ENCODE results near the gene OSTN.
A peak's percentile ranks its signal among the peaks of the same experiment; 100 is the strongest.

Gene OSTN

DNA sequence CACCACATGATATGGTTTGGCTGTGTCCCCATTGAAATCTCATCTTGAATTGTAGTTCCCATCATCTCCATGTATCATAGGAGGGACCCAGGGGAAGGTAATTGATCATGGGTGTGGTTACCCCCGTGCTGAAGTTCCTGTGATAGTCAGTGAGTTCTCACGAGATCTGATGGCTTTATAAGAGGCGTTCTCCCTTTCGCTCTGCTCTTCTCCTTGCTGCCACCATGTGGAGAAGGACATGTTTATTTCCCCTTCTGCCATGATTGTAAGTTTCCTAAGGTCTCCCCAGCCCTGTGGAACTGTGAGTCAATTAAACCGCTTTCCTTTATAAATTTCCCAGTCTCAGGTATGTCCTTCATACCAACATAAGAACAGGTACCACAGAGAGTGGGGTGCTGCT, 21.9 kb downstream of the OSTN start:
- H3K9ac ChIP-seq: no peak overlapping the region
- H4K20me1 ChIP-seq: no peaks in the 10 kb centered on the region
- H3K36me3 ChIP-seq: no peaks in the 10 kb centered on the region
- H3K4me2 ChIP-seq: no peak overlapping the region
- H3K27me3 ChIP-seq: no peaks in the 10 kb centered on the region
- TF ChIP-seq Cebpa-rat (IDR thresholded peaks at IDR 0.05): no peak
- no peak overlapping the region for H3K27ac ChIP-seq
- H3K4me3 ChIP-seq: no peak overlapping the region
- H3K4me1 ChIP-seq: no peaks in the 10 kb centered on the region
- H3K9me3 ChIP-seq (replicated peaks in 1 of 11): peaks cover 2 to 9% (median 4%) of the 10 kb centered on the region in 11 experiments; a peak in 19 of 22 replicates

DNA sequence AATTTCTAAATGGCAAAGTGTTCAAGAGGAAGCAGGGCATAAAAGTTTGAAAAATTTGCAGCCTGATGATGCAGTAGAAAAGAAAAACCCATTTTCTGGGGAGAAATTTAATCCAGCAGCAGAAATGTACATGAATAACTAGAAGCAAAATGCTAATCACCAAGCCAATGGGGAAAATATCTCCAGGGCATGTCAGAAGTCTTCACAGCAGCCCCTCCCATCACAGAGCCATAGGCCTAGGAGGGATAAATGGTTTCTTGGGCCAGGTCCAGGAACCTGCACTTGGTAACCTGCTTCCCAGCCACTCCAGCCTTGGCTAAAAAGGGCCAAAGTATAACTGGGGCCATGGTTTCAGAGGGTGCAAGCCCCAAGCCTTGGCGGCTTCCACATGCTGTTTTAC, 22.6 kb downstream of the OSTN start:
- H3K4me1 ChIP-seq: no peaks in the 10 kb centered on the region
- no peak overlapping the region for H3K4me2 ChIP-seq
- H4K20me1 ChIP-seq: no peaks in the 10 kb centered on the region
- no peaks in the 10 kb centered on the region for H3K36me3 ChIP-seq
- no peak overlapping the region for H3K9ac ChIP-seq
- H3K27me3 ChIP-seq: no peaks in the 10 kb centered on the region
- 0 out of 22 replicates have a peak, but pooled peaks cover 0 to 5% (median 0%) of the 10 kb centered on the region in 11 experiments for H3K9me3 ChIP-seq (replicated peaks in 1 of 11)
- H3K4me3 ChIP-seq: no peak overlapping the region
- no peak overlapping the region for H3K27ac ChIP-seq
- no peak for TF ChIP-seq Cebpa-rat (IDR thresholded peaks at IDR 0.05)

- Histone ChIP-seq H3K4me3 (no peak overlapping the region), H3K27me3 (no peaks in the 10 kb centered on the region), H3K27ac (no peak overlapping the region), H3K9me3 (replicated peaks in 1 of 11) (no peaks in the 10 kb centered on the region), H4K20me1 (no peaks in the 10 kb centered on the region), H3K4me2 (no peak overlapping the region), H3K9ac (no peak overlapping the region), H3K4me1 (no peaks in the 10 kb centered on the region), H3K36me3 (no peaks in the 10 kb centered on the region)
- TF ChIP-seq Cebpa-rat (IDR thresholded peaks at IDR 0.05): no peak
Observed at GRCh38 chr3:191227541-191227940, 28.5 kb downstream of the OSTN start.

DNA sequence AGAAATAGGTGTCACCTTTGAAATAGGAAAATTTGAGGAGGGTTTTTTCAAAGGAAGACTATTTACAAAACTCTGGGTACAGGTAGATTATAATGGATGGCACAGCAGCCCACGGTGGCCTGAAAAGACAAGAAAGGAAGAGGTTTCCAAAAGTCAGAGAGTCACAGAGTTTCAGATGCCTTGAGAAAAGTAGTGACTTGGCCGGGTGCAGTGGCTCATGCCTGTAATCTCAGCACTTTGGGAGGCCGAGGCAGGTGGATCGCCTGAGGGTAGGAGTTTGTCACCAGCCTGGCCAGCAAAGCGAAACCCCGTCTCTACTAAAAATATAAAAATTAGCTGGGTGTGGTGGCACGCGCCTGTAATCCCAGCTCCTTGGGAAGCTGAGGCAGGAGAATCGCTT, 35.2 kb downstream of the OSTN start:
- Histone ChIP-seq H3K36me3 (no peaks in the 10 kb centered on the region), H3K27me3 (no peaks in the 10 kb centered on the region), H3K27ac (no peak overlapping the region), H3K4me2 (no peak overlapping the region), H3K9me3 (replicated peaks in 1 of 11) (no peaks in the 10 kb centered on the region), H3K9ac (no peak overlapping the region), H3K4me3 (no peak overlapping the region), H4K20me1 (no peaks in the 10 kb centered on the region), H3K4me1 (peaks cover 0 to 10% (median 8%) of the 10 kb centered on the region in 10 experiments; a peak in 11 of 20 replicates)
- TF ChIP-seq Cebpa-rat (IDR thresholded peaks at IDR 0.05): no peak

GRCh38 chr3:191235331-191236314, 36.6 kb downstream of the OSTN start:
- H4K20me1 ChIP-seq: no peaks in the 10 kb centered on the region
- TF ChIP-seq Cebpa-rat (IDR thresholded peaks at IDR 0.05): no peak
- peaks cover 4 to 20% (median 10%) of the 10 kb centered on the region in 10 experiments; a peak in 16 of 20 replicates for H3K4me1 ChIP-seq
- peak overlapping the region in 8 of 11 experiments; percentile 1 to 26 (median 18); a peak in 7 of 22 replicates for H3K4me2 ChIP-seq
- no peaks in the 10 kb centered on the region for H3K27me3 ChIP-seq
- no peak overlapping the region for H3K9ac ChIP-seq
- H3K27ac ChIP-seq: no peak overlapping the region
- H3K36me3 ChIP-seq: no peaks in the 10 kb centered on the region
- H3K4me3 ChIP-seq: no peak overlapping the region
- H3K9me3 ChIP-seq (replicated peaks in 1 of 11): no peaks in the 10 kb centered on the region

DNA sequence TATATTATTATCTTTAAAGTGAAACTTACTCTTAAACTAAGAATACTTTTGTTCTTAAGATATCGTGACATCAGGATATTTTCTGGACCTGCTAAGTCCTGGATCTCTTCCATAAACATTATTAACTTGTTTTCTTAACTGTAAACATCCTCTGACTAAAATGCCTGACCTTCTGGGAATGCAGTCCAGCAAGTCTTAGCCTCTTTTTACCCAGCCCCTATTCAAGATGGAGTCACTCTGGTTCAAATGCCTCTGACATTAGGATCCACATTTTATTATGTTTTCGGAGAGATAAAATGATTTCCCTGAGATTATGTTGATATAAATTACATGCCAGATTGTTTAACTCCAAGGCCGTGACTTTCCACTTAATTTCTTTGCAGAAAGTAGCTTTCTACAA, 37.6 kb downstream of the OSTN start:
- H3K27ac ChIP-seq: no peak overlapping the region
- no peaks in the 10 kb centered on the region for H3K9me3 ChIP-seq (replicated peaks in 1 of 11)
- no peak overlapping the region for H3K4me2 ChIP-seq

GRCh38 chr3:191237047-191237882, 38.2 kb downstream of the OSTN start:
- Histone ChIP-seq H3K4me2 (no peak overlapping the region), H3K4me1 (peaks cover 4 to 20% (median 10%) of the 10 kb centered on the region in 10 experiments; a peak in 16 of 20 replicates)

More for the DNA sequence above, 37.6 kb downstream of the OSTN start:
- H4K20me1 ChIP-seq: no peaks in the 10 kb centered on the region
- no peaks in the 10 kb centered on the region for H3K36me3 ChIP-seq
- H3K9ac ChIP-seq: no peak overlapping the region
- H3K27me3 ChIP-seq: no peaks in the 10 kb centered on the region
- no peak for TF ChIP-seq Cebpa-rat (IDR thresholded peaks at IDR 0.05)
- H3K4me3 ChIP-seq: no peak overlapping the region
- peaks cover 4 to 20% (median 10%) of the 10 kb centered on the region in 10 experiments; a peak in 16 of 20 replicates for H3K4me1 ChIP-seq

GRCh38 chr3:191238321-191238817, 39.3 kb downstream of the OSTN start:
- Histone ChIP-seq H3K27ac (no peak overlapping the region), H4K20me1 (no peaks in the 10 kb centered on the region), H3K4me3 (no peak overlapping the region), H3K27me3 (no peaks in the 10 kb centered on the region), H3K4me2 (no peak overlapping the region), H3K9ac (no peak overlapping the region), H3K4me1 (peaks cover 4 to 20% (median 10%) of the 10 kb centered on the region in 10 experiments; a peak in 16 of 20 replicates), H3K9me3 (replicated peaks in 1 of 11) (no peaks in the 10 kb centered on the region), H3K36me3 (no peaks in the 10 kb centered on the region)
- no peak for TF ChIP-seq Cebpa-rat (IDR thresholded peaks at IDR 0.05)

More at GRCh38 chr3:191237047-191237882, 38.2 kb downstream of the OSTN start:
- no peaks in the 10 kb centered on the region for H3K36me3 ChIP-seq
- H3K27ac ChIP-seq: no peak overlapping the region
- no peak for TF ChIP-seq Cebpa-rat (IDR thresholded peaks at IDR 0.05)
- no peaks in the 10 kb centered on the region for H4K20me1 ChIP-seq
- no peak overlapping the region for H3K4me3 ChIP-seq
- H3K9me3 ChIP-seq (replicated peaks in 1 of 11): no peaks in the 10 kb centered on the region
- no peaks in the 10 kb centered on the region for H3K27me3 ChIP-seq
- H3K9ac ChIP-seq: no peak overlapping the region
